ENCODE results near the gene SLC5A8. TPM values are rescaled to one million over a fixed set of nuclear protein-coding genes. Genes with fewer than 3 reads are reported as not detected.

SLC5A8 gene
- polyA plus RNA-seq, 1 donor from 2014 or later = not detected

DNA sequence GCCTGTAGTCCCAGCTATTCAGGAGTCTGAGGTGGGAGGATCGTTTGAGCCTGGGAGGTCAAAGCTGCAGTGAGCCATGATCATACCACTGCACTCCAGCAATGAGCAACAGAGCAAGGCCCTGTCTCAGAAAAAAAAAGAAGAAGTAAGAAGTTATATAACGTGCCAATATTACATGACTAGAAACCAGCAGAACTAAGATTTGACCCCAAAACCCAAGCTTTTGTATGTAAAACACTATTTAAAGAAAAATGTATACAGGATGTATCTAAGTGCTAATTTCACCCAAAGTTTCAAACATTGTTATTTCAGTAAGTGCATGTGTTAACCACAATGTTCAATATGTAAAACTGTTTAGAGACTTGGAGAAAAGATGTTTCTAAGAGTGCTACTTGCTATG lies 94.7 kb downstream of the SLC5A8 start:
- Mint-ChIP-seq H3K27me3 (no peaks in the 10 kb centered on the region), H3K9me3 (no peaks in the 10 kb centered on the region), H3K27ac (no peak overlapping the region), H3K36me3 (no peaks in the 10 kb centered on the region), H3K4me1 (no peaks in the 10 kb centered on the region), H3K4me3 (no peak overlapping the region)

DNA sequence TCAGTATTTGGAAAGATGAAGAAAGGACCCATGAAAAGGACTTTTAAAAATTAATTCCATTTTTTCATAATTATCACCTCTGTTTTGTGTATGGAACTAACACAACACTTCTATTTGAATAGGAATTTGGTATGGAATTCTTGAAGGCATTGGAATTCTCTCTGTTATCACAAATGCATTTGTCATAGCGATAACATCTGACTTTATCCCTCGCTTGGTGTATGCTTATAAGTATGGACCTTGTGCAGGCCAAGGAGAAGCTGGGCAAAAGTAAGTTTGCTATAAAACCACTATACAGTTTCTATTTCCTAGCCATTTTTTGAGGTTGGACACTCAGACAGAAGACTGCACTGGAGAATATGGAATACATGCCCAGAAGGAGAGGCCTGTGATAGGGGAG lies 98.6 kb downstream of the SLC5A8 start:
- H3K27me3 Mint-ChIP-seq = no peaks in the 10 kb centered on the region
- H3K27ac Mint-ChIP-seq = no peak overlapping the region
- H3K36me3 Mint-ChIP-seq = no peaks in the 10 kb centered on the region
- H3K9me3 Mint-ChIP-seq = peaks cover 0 to 2% (median 0%) of the 10 kb centered on the region in 3 donors
- H3K4me3 Mint-ChIP-seq = no peak overlapping the region
- H3K4me1 Mint-ChIP-seq = no peaks in the 10 kb centered on the region

GRCh38 chr12:101110866-101111265 lies 99.2 kb downstream of the SLC5A8 start:
- Mint-ChIP-seq H3K4me3 (no peak overlapping the region), H3K36me3 (no peaks in the 10 kb centered on the region), H3K27me3 (no peaks in the 10 kb centered on the region), H3K9me3 (peaks cover 0 to 2% (median 0%) of the 10 kb centered on the region in 3 donors), H3K27ac (no peak overlapping the region), H3K4me1 (peaks cover 0 to 1% (median 0%) of the 10 kb centered on the region in 3 donors)

DNA sequence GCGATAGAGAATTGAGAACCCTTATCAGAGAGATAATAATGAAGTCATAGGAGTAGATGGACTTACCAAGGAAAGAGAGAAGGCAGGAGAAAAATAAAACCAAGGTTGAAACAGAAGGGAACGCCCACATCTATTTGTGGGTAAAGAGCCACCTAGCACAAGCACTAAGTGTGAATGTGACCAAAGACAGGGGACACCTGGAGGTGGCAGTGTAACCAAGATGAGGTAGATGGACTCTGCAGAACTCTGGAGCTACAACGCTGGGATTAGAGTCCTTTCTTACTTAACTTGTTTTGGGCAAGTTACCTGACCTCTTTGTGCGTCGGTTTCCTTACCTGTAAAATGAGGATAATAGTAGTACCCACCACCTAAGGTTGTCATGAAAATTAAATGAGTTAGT lies 101.9 kb downstream of the SLC5A8 start:
- Mint-ChIP-seq H3K27ac (no peak overlapping the region), H3K9me3 (peaks cover 0 to 4% (median 4%) of the 10 kb centered on the region in 3 donors)

GRCh38 chr12:101107032-101107763 lies 102.8 kb downstream of the SLC5A8 start:
- Mint-ChIP-seq H3K4me3 (no peak overlapping the region), H3K27me3 (no peaks in the 10 kb centered on the region), H3K9me3 (peaks cover 0 to 4% (median 4%) of the 10 kb centered on the region in 3 donors), H3K4me1 (peaks cover 0 to 3% (median 0%) of the 10 kb centered on the region in 3 donors), H3K27ac (no peak overlapping the region), H3K36me3 (peaks cover 3% of the 10 kb centered on the region)

More for the DNA sequence above, 101.9 kb downstream of the SLC5A8 start:
- Mint-ChIP-seq H3K36me3 (peaks cover 3% of the 10 kb centered on the region), H3K27me3 (no peaks in the 10 kb centered on the region), H3K4me1 (peaks cover 0 to 3% (median 0%) of the 10 kb centered on the region in 3 donors), H3K4me3 (no peak overlapping the region)

Other genes starting within 250 kb of the SLC5A8 start
- gene UTP20, start 69.9 kb upstream of the SLC5A8 start, polyA plus RNA-seq = 4.0 TPM
- gene ARL1, start 197.5 kb upstream of the SLC5A8 start, polyA plus RNA-seq = 30.2 TPM